SK-N-SH treated with all-trans-retinoic acid at 6 μM for 48 hours (cell line): ENCODE measurements around the gene RNFT2.

Source experiments
- ATAC-seq: fragments of 200-7000 bp; cut with Tn5 transposase; 3 replicates; pipeline ENCODE4 v1.9.1; 2020; ENCODE audit warnings: mild to moderate bottlenecking, moderate library complexity
- ARNTL ChIP-seq: fragments of 450-650 bp; formaldehyde crosslinking; IDR thresholded peaks from 2 replicates; pipeline ENCODE4 v1.5.0; 2020; ENCODE audit warnings: low read depth, mild to moderate bottlenecking, moderate library complexity, borderline replicate concordance
- BACH2 ChIP-seq: fragments of 250-450 bp; sonication (Bioruptor Pico); IDR thresholded peaks from 2 replicates; pipeline ENCODE4 v1.9.0; 2021; ENCODE audit warnings: mild to moderate bottlenecking, borderline replicate concordance
- CSDC2 ChIP-seq: fragments of 250-450 bp; sonication (Bioruptor Pico); IDR thresholded peaks from 2 replicates; pipeline ENCODE4 v1.5.0; 2020; ENCODE audit warnings: mild to moderate bottlenecking, moderate library complexity
- ESRRG ChIP-seq: fragments of 250-450 bp; sonication (Bioruptor Pico); IDR thresholded peaks from 2 replicates; pipeline ENCODE4 v1.6.1; 2021; ENCODE audit warnings: mild to moderate bottlenecking
- ISL1 ChIP-seq: fragments of 250-450 bp; sonication (Bioruptor Pico); IDR thresholded peaks from 2 replicates; pipeline ENCODE4 v2.1.2; 2022; ENCODE audit warnings: mild to moderate bottlenecking, moderate library complexity
- OSR1 ChIP-seq: fragments of 250-450 bp; sonication (Bioruptor Pico); IDR thresholded peaks from 2 replicates; pipeline ENCODE4 v1.8.0; 2022; ENCODE audit warnings: moderate library complexity, mild to moderate bottlenecking, inconsistent platforms
- PATZ1 ChIP-seq: fragments of 250-450 bp; sonication (Bioruptor Pico); IDR thresholded peaks from 2 replicates; pipeline ENCODE4 v1.8.0; 2020; ENCODE audit warnings: mild to moderate bottlenecking, moderate library complexity, borderline replicate concordance
- PPARA ChIP-seq: fragments of 250-450 bp; sonication (Bioruptor Pico); IDR thresholded peaks from 2 replicates; pipeline ENCODE4 v1.5.0; 2020; ENCODE audit warnings: mild to moderate bottlenecking, borderline replicate concordance
- RARB ChIP-seq: fragments of 250-450 bp; sonication (Bioruptor Pico); IDR thresholded peaks from 2 replicates; pipeline ENCODE4 v1.8.0; 2021; ENCODE audit warnings: mild to moderate bottlenecking, moderate library complexity
- SNAI2 ChIP-seq: fragments of 250-450 bp; sonication (Bioruptor Pico); IDR thresholded peaks from 2 replicates; pipeline ENCODE4 v1.5.0; 2020; ENCODE audit warnings: mild to moderate bottlenecking, moderate library complexity
- TCF4 ChIP-seq: fragments of 250-450 bp; sonication (Bioruptor Pico); IDR thresholded peaks from 2 replicates; pipeline ENCODE4 v1.8.0; 2021; ENCODE audit warnings: mild to moderate bottlenecking, moderate library complexity, borderline replicate concordance
- TOX ChIP-seq: fragments of 250-450 bp; sonication (Bioruptor Pico); IDR thresholded peaks from 2 replicates; pipeline ENCODE4 v1.8.0; 2021; ENCODE audit warnings: mild to moderate bottlenecking, moderate library complexity, borderline replicate concordance
- ZC3H10 ChIP-seq: fragments of 250-450 bp; sonication (Bioruptor Pico); IDR thresholded peaks from 2 replicates; pipeline ENCODE4 v1.5.1; 2021; ENCODE audit warnings: mild to moderate bottlenecking, moderate library complexity
- ZFP3 ChIP-seq: fragments of 250-450 bp; sonication (Bioruptor Pico); IDR thresholded peaks from 2 replicates; pipeline ENCODE4 v1.5.0; 2020; ENCODE audit warnings: mild to moderate bottlenecking, moderate library complexity
- ZFP30 ChIP-seq: fragments of 450-650 bp; formaldehyde crosslinking; IDR thresholded peaks from 2 replicates; pipeline ENCODE4 v1.5.0; 2022; ENCODE audit warnings: mild to moderate bottlenecking, moderate library complexity
- ZNF565 ChIP-seq: fragments of 450-650 bp; formaldehyde crosslinking; conservative IDR thresholded peaks from 2 replicates; pipeline ENCODE4 v1.5.0; 2020; ENCODE audit warnings: low read depth, mild to moderate bottlenecking, moderate library complexity
- ZNF70 ChIP-seq: fragments of 450-650 bp; formaldehyde crosslinking; IDR thresholded peaks from 2 replicates; pipeline ENCODE4 v1.5.0; 2020; ENCODE audit warnings: mild to moderate bottlenecking, moderate library complexity
- ZNF8 ChIP-seq: fragments of 450-650 bp; formaldehyde crosslinking; IDR thresholded peaks from 2 replicates; pipeline ENCODE4 v1.5.0; 2020; ENCODE audit warnings: mild to moderate bottlenecking, moderate library complexity
- TF ChIP-seq, protein P1 (sequence below): fragments of 250-450 bp; sonication (Bioruptor Pico); IDR thresholded peaks from 2 replicates; pipeline ENCODE4 v1.5.0; 2020; ENCODE audit warnings: mild to moderate bottlenecking, moderate library complexity
- TF ChIP-seq, protein P2 (sequence below): fragments of 250-450 bp; sonication (Bioruptor Pico); IDR thresholded peaks from 2 replicates; pipeline ENCODE4 v1.5.1; 2021; ENCODE audit warnings: mild to moderate bottlenecking, moderate library complexity

The RNFT2 gene

DNA sequence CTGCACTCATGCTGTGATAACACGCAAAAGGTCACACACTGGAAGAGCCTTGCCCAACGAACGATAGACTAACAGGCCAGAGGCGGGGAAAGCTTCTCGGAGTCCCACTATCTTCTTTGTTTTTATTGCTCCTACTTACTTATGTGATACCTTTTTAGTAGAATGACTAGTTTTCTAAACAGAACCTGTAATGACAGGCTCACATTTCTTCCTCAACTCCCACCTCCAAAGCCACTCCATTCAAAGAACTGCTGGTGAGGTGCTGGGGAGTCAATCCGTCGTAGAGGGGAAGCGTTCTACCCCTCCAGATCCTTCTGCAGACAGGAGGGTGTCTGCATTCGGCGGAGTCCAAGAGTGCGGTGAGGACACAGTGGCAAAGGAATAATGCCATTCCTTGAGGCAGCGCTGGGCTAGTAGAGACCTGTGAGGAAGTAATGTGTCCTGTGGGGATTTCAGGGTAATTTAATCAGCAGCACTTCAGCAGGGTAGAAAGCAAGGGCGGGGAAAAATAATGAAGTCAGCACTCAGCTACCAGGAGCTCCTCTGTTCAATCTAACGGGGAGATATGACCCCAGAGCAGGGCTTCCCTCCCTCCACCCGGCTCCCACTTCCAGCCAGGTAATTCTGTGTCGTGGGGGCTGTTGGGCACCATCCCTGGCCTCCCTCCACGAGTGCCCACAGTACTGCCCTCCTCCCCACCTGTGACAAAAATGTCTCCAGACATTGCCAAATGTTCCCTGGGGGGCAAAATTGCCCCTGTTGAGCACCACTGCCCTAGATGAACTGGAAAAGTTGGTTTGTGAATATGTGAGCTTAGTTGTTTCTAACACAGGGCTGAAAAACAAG lies 25.4 kb upstream of the RNFT2 start:
- TF ChIP-seq OSR1 (CRISPR knock-in tag) (no peak), RARB (CRISPR knock-in tag) (no peak), PPARA (no peak)
- TF ChIP-seq, all 23 proteins: peak for 0
- no peak for ATAC-seq

GRCh38 chr12:116713527-116713926 lies 24.6 kb upstream of the RNFT2 start:
- TF ChIP-seq SNAI2: no peak
- TF ChIP-seq ESRRG (CRISPR knock-in tag): no peak
- no peak for ATAC-seq

GRCh38 chr12:116714175-116714574 lies 23.9 kb upstream of the RNFT2 start:
- no peak for ATAC-seq
- no peak for TF ChIP-seq ZFP3 (CRISPR knock-in tag)
- no peak for TF ChIP-seq RARB (CRISPR knock-in tag)
- TF ChIP-seq TCF4: no peak
- no peak for TF ChIP-seq SNAI2
- TF ChIP-seq ESRRG (CRISPR knock-in tag): no peak
- no peak for TF ChIP-seq ISL1 (CRISPR knock-in tag)
- TF ChIP-seq OSR1 (CRISPR knock-in tag): no peak
- TF ChIP-seq PPARA: no peak
- TF ChIP-seq, protein P1, sequence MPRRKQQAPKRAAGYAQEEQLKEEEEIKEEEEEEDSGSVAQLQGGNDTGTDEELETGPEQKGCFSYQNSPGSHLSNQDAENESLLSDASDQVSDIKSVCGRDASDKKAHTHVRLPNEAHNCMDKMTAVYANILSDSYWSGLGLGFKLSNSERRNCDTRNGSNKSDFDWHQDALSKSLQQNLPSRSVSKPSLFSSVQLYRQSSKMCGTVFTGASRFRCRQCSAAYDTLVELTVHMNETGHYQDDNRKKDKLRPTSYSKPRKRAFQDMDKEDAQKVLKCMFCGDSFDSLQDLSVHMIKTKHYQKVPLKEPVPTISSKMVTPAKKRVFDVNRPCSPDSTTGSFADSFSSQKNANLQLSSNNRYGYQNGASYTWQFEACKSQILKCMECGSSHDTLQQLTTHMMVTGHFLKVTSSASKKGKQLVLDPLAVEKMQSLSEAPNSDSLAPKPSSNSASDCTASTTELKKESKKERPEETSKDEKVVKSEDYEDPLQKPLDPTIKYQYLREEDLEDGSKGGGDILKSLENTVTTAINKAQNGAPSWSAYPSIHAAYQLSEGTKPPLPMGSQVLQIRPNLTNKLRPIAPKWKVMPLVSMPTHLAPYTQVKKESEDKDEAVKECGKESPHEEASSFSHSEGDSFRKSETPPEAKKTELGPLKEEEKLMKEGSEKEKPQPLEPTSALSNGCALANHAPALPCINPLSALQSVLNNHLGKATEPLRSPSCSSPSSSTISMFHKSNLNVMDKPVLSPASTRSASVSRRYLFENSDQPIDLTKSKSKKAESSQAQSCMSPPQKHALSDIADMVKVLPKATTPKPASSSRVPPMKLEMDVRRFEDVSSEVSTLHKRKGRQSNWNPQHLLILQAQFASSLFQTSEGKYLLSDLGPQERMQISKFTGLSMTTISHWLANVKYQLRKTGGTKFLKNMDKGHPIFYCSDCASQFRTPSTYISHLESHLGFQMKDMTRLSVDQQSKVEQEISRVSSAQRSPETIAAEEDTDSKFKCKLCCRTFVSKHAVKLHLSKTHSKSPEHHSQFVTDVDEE (CRISPR knock-in tag): no peak
- no peak for TF ChIP-seq ZC3H10 (CRISPR knock-in tag)
- no peak for TF ChIP-seq CSDC2 (CRISPR knock-in tag)
- no peak for TF ChIP-seq TOX (CRISPR knock-in tag)
- TF ChIP-seq, protein P2, sequence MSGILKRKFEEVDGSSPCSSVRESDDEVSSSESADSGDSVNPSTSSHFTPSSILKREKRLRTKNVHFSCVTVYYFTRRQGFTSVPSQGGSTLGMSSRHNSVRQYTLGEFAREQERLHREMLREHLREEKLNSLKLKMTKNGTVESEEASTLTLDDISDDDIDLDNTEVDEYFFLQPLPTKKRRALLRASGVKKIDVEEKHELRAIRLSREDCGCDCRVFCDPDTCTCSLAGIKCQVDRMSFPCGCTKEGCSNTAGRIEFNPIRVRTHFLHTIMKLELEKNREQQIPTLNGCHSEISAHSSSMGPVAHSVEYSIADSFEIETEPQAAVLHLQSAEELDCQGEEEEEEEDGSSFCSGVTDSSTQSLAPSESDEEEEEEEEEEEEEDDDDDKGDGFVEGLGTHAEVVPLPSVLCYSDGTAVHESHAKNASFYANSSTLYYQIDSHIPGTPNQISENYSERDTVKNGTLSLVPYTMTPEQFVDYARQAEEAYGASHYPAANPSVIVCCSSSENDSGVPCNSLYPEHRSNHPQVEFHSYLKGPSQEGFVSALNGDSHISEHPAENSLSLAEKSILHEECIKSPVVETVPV: no peak
- no peak for TF ChIP-seq ZNF70
- TF ChIP-seq ZFP30 (CRISPR knock-in tag): no peak
- TF ChIP-seq PATZ1 (CRISPR knock-in tag): no peak
- TF ChIP-seq ZNF565 (CRISPR knock-in tag): no peak

DNA sequence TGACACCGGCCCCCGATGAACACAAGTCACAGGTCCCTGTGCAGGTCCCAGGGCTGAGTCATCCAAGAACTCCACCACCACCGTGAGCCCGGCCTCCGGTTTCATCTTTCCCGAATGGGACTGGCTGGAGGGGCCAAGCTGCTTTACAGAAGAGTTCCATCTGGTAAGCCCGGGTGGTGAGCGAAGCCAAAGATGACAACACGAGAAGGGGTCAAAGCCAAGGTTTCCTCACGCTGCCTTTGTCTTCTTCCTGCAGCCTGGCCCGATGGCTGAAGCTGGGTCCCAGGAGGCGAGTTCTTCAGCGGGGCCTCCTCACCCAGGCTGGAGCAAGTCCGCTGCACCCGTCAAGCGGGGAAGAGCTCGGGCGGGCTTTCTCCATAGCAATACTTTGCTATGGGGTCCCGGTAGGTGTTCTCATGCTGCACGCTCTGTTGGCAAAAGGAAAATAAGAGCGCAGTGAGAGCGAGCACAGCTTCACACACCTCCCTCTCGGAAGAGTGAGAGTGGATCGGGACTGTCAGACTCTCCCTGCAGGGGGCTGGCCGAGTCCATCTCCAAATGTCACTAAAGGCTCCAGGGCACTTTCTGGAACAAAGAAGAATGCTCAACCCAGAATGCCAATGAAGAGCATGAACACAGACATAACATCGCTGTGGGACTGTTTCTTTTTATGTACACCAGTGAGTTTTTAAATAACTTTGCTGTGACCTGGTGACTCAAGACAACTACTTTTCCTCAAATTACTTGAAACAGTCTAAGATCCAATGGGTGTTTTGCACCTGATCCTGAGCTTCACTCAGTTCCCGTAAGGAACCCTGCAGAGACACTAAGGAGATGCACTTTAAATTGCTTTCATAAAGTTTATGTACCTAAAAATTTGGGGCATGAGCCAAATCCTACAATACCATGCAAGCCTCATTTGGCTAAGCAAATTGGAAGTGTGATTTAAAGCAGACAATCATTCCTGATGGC lies 20.4 kb upstream of the RNFT2 start:
- ATAC-seq: no peak
- TF ChIP-seq, protein P1 (CRISPR knock-in tag): no peak
- TF ChIP-seq SNAI2 (no peak), ISL1 (CRISPR knock-in tag) (no peak), TOX (CRISPR knock-in tag) (no peak), PPARA (no peak), OSR1 (CRISPR knock-in tag) (no peak), PATZ1 (CRISPR knock-in tag) (no peak), BACH2 (no peak), ESRRG (CRISPR knock-in tag) (no peak), CSDC2 (CRISPR knock-in tag) (no peak), ZC3H10 (CRISPR knock-in tag) (no peak), ZNF8 (CRISPR knock-in tag) (no peak), ARNTL (CRISPR knock-in tag) (no peak), RARB (CRISPR knock-in tag) (no peak)
- TF ChIP-seq, protein P2: no peak
